GM18868 (cell line): ENCODE data around the gene NFKBIZ.

Experiments
- ATAC-seq: cut with Tn5 transposase; IDR thresholded peaks from one replicate; pipeline ENCODE4 v1.9.1; 2021; ENCODE audit warnings: mild to moderate bottlenecking, moderate library complexity; ENCODE audit not compliant: unreplicated experiment

The NFKBIZ gene

GRCh38 chr3:101848754-101849713, at the start of gene NFKBIZ:
Gene NFKBIZ, plus strand, starts transcription at chr3:101849514. Its CDS starts 115 bp downstream, at chr3:101849629.
- ATAC-seq = peak; percentile 77

- no peak for ATAC-seq
Measured at GRCh38 chr3:101801174-101801573, 48.1 kb upstream of the NFKBIZ start.

GRCh38 chr3:101802179-101802578, 47.1 kb upstream of the NFKBIZ start:
- no peak for ATAC-seq

GRCh38 chr3:101803173-101803782, 46.0 kb upstream of the NFKBIZ start:
- peak; percentile 92 for ATAC-seq

GRCh38 chr3:101803939-101804338, 45.4 kb upstream of the NFKBIZ start:
- no peak for ATAC-seq

GRCh38 chr3:101806491-101806890, 42.8 kb upstream of the NFKBIZ start:
- no peak for ATAC-seq

GRCh38 chr3:101807888-101808287, 41.4 kb upstream of the NFKBIZ start:
- peak; percentile 76 for ATAC-seq

- peak; percentile 36 for ATAC-seq
Measured at GRCh38 chr3:101809178-101810021, 39.9 kb upstream of the NFKBIZ start.

- ATAC-seq = no peak
Measured at GRCh38 chr3:101810022-101810418, 39.3 kb upstream of the NFKBIZ start.

- peak; percentile 35 for ATAC-seq
Measured at GRCh38 chr3:101811875-101812274, 37.4 kb upstream of the NFKBIZ start.

- ATAC-seq = no peak
Measured at GRCh38 chr3:101812895-101813294, 36.4 kb upstream of the NFKBIZ start.

- ATAC-seq = no peak
Measured at GRCh38 chr3:101813817-101814440, 35.4 kb upstream of the NFKBIZ start.

GRCh38 chr3:101814835-101815234, 34.5 kb upstream of the NFKBIZ start:
- ATAC-seq = peak; percentile 37

- no peak for ATAC-seq
Measured at GRCh38 chr3:101816215-101817149, 32.8 kb upstream of the NFKBIZ start.

- ATAC-seq = no peak
Measured at GRCh38 chr3:101817992-101818391, 31.3 kb upstream of the NFKBIZ start.

- ATAC-seq = peak; percentile 91
Measured at GRCh38 chr3:101819649-101820206, 29.6 kb upstream of the NFKBIZ start.

GRCh38 chr3:101821503-101821902, 27.8 kb upstream of the NFKBIZ start:
- no peak for ATAC-seq

GRCh38 chr3:101823525-101823924, 25.8 kb upstream of the NFKBIZ start:
- ATAC-seq = no peak

GRCh38 chr3:101824702-101825101, 24.6 kb upstream of the NFKBIZ start:
- no peak for ATAC-seq
